Stimulated activated CD8-positive, alpha-beta memory T cell treated with anti-CD3 and anti-CD28 coated beads, Interleukin-7, amount 100 ng/mL, for 1 hour (primary cell): ENCODE measurements around the gene STIM1.

ENCODE experiments used
- DNase-seq, 2 donors: peaks; one replicate each; pipeline ENCODE4 v3.0.0-alpha.2; 2020; ENCODE audit warnings: low read depth in 2 of 2

STIM1 gene

DNA sequence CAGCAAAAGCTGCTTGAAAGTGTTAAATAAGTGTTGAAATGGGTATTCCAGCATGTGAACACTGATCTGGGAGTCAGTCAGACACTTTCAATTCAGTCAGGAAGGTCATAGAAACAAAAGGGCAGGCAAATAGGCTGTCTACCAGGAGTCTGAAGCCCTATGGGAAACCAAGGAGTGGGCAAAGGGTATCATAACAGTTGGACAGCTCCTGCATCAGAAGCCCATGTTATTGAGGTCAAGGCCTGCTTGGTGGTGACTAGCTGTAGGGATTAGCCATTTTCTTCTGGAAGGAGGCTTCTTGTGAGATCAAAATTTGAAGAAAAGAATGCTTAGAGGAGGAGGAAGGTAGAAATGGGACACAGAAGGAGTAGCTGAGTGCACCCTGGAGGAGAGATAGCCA, 97.3 kb downstream of the STIM1 start:
- DNase-seq: no peak

GRCh38 chr11:3953327-3953726, 97.9 kb downstream of the STIM1 start:
- no peak for DNase-seq

GRCh38 chr11:3954448-3955298, 99.2 kb downstream of the STIM1 start:
- no peak for DNase-seq

GRCh38 chr11:3955299-3955665, 99.8 kb downstream of the STIM1 start:
- DNase-seq: no peak

- no peak for DNase-seq
Measured at GRCh38 chr11:3956038-3956437, 100.6 kb downstream of the STIM1 start.

- DNase-seq: no peak
Measured at GRCh38 chr11:3956748-3957147, 101.3 kb downstream of the STIM1 start.

DNA sequence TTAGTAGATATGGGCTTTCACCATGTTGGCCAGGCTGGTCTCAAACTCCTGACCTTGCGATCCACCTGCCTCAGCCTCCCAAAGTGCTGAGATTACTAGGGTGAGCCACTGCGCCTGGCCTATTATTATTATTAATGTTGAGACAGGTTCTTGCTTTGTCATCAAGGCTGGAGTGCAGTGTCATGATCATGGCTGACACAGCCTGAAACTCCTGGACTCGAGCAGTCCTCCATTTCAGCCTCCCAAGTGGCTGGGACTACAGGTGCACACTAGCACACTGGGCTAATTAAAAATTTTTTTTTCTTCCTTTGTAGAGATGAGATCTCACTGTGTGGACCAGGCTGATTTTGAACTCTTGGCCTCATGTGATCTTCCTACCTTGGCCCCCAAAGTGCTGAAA, 102.0 kb downstream of the STIM1 start:
- no peak for DNase-seq

DNA sequence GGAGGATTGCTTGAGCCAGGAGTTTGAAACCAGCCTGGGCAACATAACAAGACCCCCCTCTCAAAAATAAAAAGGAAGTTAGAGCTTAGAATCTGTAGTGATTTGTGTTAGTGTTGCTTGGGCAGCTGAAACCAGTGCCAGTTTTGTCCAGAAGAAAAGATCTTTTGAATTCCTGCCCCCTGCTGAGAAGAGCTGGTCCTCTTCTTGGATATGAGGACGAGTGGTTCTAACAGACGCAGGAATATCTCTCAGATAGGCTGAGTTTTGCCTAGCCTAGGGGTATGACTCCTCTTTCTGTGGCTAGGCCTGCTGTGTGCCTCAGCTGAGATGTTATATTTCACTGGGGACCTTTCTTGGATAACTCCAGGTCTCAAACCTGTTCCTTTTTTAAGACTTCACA, 102.8 kb downstream of the STIM1 start:
- DNase-seq: no peak

DNA sequence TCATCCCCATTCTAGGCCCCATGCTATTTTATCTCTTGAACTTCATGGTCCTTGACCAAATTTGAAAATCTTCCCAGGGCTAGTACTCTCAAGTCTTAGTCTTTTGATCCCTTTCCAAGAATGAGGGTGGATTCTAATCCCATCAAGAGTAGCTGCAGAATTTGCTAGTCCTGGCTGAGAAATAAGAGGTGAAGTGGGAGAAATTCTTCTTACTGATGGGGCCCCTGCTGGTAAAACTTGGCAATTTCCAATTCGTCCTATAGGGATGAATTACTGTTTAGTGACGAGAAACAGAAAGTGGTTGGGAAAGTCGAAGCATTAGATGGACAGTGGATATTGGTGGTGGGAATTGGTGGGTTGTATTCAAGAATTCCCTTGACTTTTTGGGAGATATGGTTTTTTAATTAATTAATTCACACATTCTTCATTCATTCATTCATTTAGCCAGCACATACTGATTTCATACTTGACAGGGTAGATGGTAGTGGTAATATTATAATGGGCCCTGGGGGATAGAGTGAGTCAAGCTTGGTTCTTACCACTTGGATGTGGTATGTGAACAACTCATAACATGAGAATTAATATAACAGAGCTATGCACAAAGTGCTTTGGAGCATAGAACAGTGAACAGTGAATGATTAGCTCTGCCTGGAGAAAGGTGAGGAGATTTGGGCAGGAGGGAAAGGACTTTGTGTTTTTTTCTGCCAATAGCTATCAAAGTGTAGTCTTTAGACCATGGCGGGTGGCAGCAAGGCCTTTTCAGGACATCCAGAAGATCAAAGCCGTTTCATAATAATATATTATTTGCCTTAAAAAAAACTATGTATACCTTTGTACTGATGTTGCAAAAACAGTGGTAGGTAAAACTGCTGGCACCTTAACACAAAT, 103.8 kb downstream of the STIM1 start:
- DNase-seq: no peak

- no peak for DNase-seq
Measured at GRCh38 chr11:3959903-3960265, 104.4 kb downstream of the STIM1 start.

DNA sequence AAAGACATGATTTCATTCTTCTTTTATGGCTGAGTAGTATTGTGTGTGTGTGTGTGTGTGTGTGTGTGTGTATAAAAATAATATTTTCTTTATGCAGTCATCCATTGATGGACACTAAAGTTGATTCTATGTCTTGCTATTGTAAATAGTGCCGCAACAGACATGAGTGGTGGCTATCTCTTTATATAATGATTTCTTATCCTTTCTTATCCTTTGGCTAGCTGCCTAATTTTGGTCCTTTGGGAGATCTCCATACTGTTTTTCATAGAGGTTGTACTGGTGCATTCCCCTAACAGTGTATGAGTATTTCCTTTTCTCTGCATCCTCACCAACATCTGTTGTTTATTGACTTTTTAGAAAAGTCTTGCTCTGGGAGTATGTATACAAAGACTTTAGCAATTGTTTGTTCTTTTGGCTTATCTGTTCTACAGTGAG, 107.0 kb downstream of the STIM1 start:
- no peak for DNase-seq

- no peak for DNase-seq
Measured at GRCh38 chr11:3964056-3964455, 108.6 kb downstream of the STIM1 start.

DNA sequence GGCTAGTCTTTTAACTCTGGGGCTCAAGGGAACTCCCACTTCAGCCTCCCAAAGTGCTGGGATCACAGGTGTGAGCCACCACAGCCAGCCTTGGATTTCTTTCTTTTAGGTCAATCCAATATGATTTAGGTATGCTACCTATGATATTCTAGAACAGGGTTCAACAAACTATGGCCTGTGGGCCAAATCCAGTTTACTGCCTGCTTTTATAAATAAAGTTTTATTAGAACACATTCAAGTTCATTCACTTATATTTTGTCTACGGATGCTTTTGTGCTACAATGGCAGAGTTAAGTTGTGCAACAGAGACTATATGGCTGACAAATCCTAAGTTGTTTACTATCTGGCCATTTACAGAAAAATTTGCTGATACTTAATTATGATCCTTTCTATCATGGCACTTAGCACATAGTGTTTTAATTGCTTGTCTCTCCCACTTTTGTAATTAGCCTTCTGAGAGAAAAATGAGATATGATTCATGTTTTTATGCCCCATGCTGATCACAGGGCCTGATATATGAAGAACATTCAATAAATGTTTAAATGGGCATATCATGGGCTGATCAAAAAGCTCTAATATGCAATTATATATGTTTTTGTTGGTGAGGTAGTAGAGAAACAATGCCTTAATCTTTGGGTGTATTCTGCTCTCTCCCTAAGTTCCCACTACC, 109.6 kb downstream of the STIM1 start:
- DNase-seq: no peak

GRCh38 chr11:3967695-3968094, 112.2 kb downstream of the STIM1 start:
- DNase-seq: no peak

GRCh38 chr11:3969200-3969599, 113.7 kb downstream of the STIM1 start:
- no peak for DNase-seq

DNA sequence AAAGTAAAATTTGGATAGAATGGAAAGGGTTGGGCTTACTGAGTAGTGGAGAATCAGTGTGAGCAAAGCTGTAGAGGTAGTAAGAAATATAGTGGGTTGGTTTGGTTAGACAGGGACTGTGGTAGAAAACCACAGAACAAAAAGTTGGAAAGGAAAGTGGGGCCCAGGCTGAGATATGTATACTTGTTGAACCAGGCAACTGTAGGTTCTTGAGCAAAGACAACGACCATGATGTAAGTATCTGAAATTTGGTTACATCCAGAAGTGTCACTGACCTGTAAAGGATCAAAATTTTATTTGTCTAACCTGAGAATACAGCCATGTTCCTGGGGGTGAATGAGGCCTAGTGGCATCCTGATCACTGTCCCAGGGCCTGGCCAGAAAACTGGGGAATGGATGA, 114.1 kb downstream of the STIM1 start:
- DNase-seq: no peak

DNA sequence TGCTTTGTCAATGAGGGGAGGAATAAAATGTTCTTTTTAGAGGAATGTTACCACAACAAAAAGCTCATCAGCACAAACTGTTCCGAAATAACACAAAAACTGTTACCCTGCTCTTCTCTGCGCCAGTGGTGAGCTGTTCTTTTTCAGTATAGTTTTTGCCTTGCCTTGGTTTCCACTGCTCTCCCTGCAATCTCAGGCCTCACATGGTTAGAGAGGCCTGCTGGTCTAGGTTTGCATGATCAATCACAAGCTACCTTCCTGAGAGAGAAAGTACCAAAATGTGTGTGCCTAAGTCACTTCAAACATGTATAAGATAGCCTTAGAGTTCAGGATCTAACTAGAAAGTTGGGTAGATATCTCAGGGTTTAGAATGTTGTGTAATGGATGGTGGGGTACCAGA, 114.6 kb downstream of the STIM1 start:
- no peak for DNase-seq

DNA sequence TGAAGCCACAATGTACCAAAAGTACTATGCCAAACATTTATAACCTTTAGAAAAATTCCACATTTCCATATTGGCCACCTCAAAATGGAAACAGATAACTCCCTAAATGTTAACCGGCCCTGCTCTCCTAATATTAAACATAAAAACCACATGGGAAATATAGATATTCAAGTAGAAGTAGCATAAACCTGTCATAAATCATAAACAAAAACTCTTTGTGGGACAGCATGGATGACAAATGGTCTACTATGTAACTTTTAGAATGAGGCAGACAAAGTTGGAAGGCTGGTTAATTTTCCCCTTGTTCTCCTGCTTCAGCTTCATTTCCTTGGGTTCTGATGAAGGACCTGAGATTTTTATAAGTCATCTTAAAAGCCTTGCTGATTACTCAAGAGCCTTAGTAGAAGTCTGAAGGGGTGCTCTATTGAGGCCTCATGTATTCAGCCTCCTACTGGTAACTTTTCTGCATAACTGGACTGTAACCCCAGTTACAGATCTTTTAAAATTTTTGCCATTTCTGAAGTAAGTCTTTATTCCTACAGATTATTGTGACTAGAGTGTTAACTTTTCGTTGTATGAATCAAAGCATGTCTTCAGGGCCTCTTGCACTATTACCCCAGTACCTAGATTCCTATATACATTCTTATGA, 116.4 kb downstream of the STIM1 start:
- DNase-seq: no peak

DNA sequence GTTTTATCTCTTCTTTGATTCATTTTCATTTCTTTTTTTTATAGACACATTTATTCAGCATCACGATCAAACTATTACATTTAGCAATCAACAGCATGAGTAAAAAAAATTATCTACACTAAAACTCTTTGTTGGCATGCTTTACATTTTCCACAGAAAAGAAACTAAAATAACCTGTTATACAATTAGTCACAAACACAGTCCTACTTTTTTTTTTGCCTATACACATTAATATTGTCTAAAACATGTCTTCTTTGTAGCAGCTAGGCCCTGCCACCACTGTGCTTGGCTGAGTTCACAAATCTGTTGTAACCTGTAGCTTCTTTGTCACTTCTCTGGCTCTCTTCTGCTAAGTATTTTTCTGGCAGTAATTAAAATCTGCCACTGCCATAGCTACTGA, 117.0 kb downstream of the STIM1 start:
- DNase-seq: no peak

- no peak for DNase-seq
Measured at GRCh38 chr11:3977078-3977477, 121.6 kb downstream of the STIM1 start.

GRCh38 chr11:3981084-3981633, 125.7 kb downstream of the STIM1 start:
- DNase-seq: no peak

GRCh38 chr11:3982431-3982830, 127.0 kb downstream of the STIM1 start:
- no peak for DNase-seq
